ENCODE data around the gene PARK7.
"Not testable (repeated sequence)": the region's sequence is repeated elsewhere in the genome, so short reads cannot be mapped to it uniquely, and the experiment has no call there.

PARK7 gene

GRCh38 chr1:7942214-7942921 lies 19.1 kb upstream of the PARK7 start:
- in situ Hi-C loops (cut with MboI; ENCODE audit: low sequenced_read_pairs) = no loop called here

GRCh38 chr1:7943251-7943650 lies 18.3 kb upstream of the PARK7 start:
- in situ Hi-C loops (cut with MboI; ENCODE audit: low sequenced_read_pairs) = no loop called here

- in situ Hi-C loops (cut with MboI; ENCODE audit: low sequenced_read_pairs) = no loop called here
These were observed 12.6 kb upstream of the PARK7 start for GRCh38 chr1:7948960-7949359.

- in situ Hi-C loops (cut with MboI; ENCODE audit: low sequenced_read_pairs) = not testable (repeated sequence)
These were observed 8.7 kb upstream of the PARK7 start for GRCh38 chr1:7952791-7953190.

- in situ Hi-C loops (cut with MboI; ENCODE audit: low sequenced_read_pairs) = no loop called here
These were observed 7.5 kb upstream of the PARK7 start for GRCh38 chr1:7953850-7954609.

- in situ Hi-C loops (cut with MboI; ENCODE audit: low sequenced_read_pairs) = no loop called here
These were observed 6.8 kb upstream of the PARK7 start for GRCh38 chr1:7954683-7955082.

GRCh38 chr1:7956218-7957032 lies 5.1 kb upstream of the PARK7 start:
- in situ Hi-C loops (cut with MboI; ENCODE audit: low sequenced_read_pairs) = no loop called here

GRCh38 chr1:7960165-7960564 lies 1.3 kb upstream of the PARK7 start:
- in situ Hi-C loops (cut with MboI; ENCODE audit: low sequenced_read_pairs) = no loop called here

GRCh38 chr1:7960867-7961215 lies 670 bp upstream of the PARK7 start:
- in situ Hi-C loops (cut with MboI; ENCODE audit: low sequenced_read_pairs) = no loop called here

GRCh38 chr1:7962014-7962335 lies 464 bp downstream of the PARK7 start:
- in situ Hi-C loops (cut with MboI; ENCODE audit: low sequenced_read_pairs) = no loop called here

- in situ Hi-C loops (cut with MboI; ENCODE audit: low sequenced_read_pairs) = no loop called here
These were observed 1.3 kb downstream of the PARK7 start for GRCh38 chr1:7962636-7963377.

- in situ Hi-C loops (cut with MboI; ENCODE audit: low sequenced_read_pairs) = not testable (repeated sequence)
These were observed 1.8 kb downstream of the PARK7 start for GRCh38 chr1:7963378-7963730.

- in situ Hi-C loops (cut with MboI; ENCODE audit: low sequenced_read_pairs) = not testable (repeated sequence)
These were observed 2.3 kb downstream of the PARK7 start for GRCh38 chr1:7963841-7964240.

GRCh38 chr1:7964476-7964875 lies 3.0 kb downstream of the PARK7 start:
- in situ Hi-C loops (cut with MboI; ENCODE audit: low sequenced_read_pairs) = no loop called here

- in situ Hi-C loops (cut with MboI; ENCODE audit: low sequenced_read_pairs) = no loop called here
These were observed 5.7 kb downstream of the PARK7 start for GRCh38 chr1:7967196-7967595.

GRCh38 chr1:7967651-7968050 lies 6.1 kb downstream of the PARK7 start:
- in situ Hi-C loops (cut with MboI; ENCODE audit: low sequenced_read_pairs) = no loop called here

- in situ Hi-C loops (cut with MboI; ENCODE audit: low sequenced_read_pairs) = no loop called here
These were observed 8.7 kb downstream of the PARK7 start for GRCh38 chr1:7970246-7970645.

- in situ Hi-C loops (cut with MboI; ENCODE audit: low sequenced_read_pairs) = no loop called here
These were observed 9.5 kb downstream of the PARK7 start for GRCh38 chr1:7971024-7971423.

- in situ Hi-C loops (cut with MboI; ENCODE audit: low sequenced_read_pairs) = no loop called here
These were observed 10.8 kb downstream of the PARK7 start for GRCh38 chr1:7972285-7972684.

- in situ Hi-C loops (cut with MboI; ENCODE audit: low sequenced_read_pairs) = no loop called here
These were observed 11.6 kb downstream of the PARK7 start for GRCh38 chr1:7973086-7973485.

GRCh38 chr1:7975212-7975865 lies 13.8 kb downstream of the PARK7 start:
- in situ Hi-C loops (cut with MboI; ENCODE audit: low sequenced_read_pairs) = no loop called here
